Prostate gland (tissue), 2 donors: ENCODE measurements around the gene ABCC9.

ENCODE experiments used
- CTCF ChIP-seq, 4 experiments: fragments of 200-600 bp in 2 of 4; fragments of 450-650 bp in 2 of 4; sonication (generic) in 2 of 4; IDR thresholded peaks; 1 replicate in 3 of 4; 2 replicates in 1 of 4; pipeline ENCODE4 v1.5.1; 2016 to 2019; ENCODE audit warnings: antibody characterized with exemption in 4 of 4, mild to moderate bottlenecking in 2 of 4, moderate library complexity in 2 of 4
- POLR2A ChIP-seq: fragments of 450-650 bp; IDR thresholded peaks from one replicate; pipeline ENCODE4 v1.6.1; 2016; ENCODE audit warnings: antibody characterized with exemption, mild to moderate bottlenecking
- POLR2AphosphoS5 ChIP-seq: sonication (generic); formaldehyde crosslinking; IDR thresholded peaks from one replicate; pipeline ENCODE4 v1.6.1; 2017; ENCODE audit warnings: antibody characterized with exemption

GRCh38 chr12:21828136-21828775, 113.0 kb downstream of the ABCC9 start:
- TF ChIP-seq CTCF (IDR thresholded peaks at IDR 0.05), result no peak
- no peak for TF ChIP-seq POLR2A
- no peak for TF ChIP-seq POLR2AphosphoS5
